Epithelial cell of esophagus (primary cell): ENCODE measurements around the gene CENPP.

Experiments
- DNase-seq: peaks from one replicate; pipeline ENCODE4 v3.0.0; 2010; ENCODE audit warnings: low read depth
- H3K4me3 ChIP-seq: 2 replicates; pipeline ENCODE4 v1.5.1; 2011; ENCODE audit warnings: mild to moderate bottlenecking, low read length, control low read depth
- TF ChIP-seq, protein P1 (sequence below): IDR thresholded peaks from 2 replicates; pipeline ENCODE4 v1.5.1; 2011; ENCODE audit warnings: low read depth, mild to moderate bottlenecking, low read length, control low read depth, inconsistent platforms; ENCODE audit not compliant: insufficient read depth; ENCODE audit errors: missing control alignments

CENPP gene

DNA sequence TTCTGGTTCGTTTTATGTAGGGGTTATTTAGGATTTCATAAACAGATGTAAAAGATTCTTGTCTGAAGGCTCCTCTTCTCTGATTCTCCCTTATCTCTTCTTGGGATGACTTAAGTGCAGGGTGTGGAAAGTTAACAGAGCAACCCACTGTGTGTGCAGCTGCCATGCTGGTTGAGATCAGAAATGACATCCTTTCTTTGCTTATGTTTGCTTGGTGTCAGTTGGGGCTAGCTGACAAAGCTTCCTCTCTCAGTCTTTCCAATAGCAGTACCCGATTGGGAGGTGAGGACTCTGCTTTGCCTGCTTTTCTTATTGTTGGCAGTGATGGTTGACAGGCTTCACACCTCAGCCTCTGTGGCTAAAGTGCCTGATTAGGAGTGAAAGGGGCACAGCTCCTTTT lies 52.1 kb downstream of the CENPP start:
- TF ChIP-seq, protein P1, sequence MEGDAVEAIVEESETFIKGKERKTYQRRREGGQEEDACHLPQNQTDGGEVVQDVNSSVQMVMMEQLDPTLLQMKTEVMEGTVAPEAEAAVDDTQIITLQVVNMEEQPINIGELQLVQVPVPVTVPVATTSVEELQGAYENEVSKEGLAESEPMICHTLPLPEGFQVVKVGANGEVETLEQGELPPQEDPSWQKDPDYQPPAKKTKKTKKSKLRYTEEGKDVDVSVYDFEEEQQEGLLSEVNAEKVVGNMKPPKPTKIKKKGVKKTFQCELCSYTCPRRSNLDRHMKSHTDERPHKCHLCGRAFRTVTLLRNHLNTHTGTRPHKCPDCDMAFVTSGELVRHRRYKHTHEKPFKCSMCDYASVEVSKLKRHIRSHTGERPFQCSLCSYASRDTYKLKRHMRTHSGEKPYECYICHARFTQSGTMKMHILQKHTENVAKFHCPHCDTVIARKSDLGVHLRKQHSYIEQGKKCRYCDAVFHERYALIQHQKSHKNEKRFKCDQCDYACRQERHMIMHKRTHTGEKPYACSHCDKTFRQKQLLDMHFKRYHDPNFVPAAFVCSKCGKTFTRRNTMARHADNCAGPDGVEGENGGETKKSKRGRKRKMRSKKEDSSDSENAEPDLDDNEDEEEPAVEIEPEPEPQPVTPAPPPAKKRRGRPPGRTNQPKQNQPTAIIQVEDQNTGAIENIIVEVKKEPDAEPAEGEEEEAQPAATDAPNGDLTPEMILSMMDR: no peak
- no peak overlapping the region for H3K4me3 ChIP-seq
- DNase-seq: no peak

DNA sequence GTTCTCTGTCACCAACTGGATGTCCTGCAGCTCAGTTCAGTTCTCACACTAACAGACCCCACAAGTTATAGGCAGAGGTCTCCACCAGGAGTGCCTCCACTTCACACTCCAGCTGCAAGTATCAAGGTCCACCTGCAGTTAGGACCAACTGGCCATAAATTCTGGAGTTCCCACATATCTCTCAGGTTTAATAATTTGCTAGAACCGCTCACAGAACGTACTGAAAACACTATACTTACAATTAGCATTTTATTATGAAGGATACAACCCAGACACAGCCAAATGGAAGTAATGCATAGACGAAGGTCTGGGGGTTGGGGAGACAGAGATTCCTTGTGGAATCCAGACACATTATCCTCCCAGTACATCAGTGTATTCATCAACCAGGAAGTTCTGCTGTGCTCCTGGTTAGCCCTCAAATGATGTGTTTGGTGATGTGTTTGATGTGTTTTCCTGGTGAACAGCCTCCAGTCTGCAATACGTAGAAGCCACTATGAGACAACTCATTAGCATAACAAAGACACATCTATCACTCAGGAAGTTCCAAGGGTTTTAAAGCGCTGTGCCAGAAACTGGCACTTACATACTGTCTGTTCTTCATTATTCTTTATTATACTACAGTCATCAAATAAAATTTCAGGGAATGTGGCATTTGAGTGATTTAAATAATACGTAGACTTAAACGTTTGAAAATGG lies 53.3 kb downstream of the CENPP start:
- DNase-seq: peak; percentile 54
- no peak overlapping the region for H3K4me3 ChIP-seq
- TF ChIP-seq, protein P1: no peak

DNA sequence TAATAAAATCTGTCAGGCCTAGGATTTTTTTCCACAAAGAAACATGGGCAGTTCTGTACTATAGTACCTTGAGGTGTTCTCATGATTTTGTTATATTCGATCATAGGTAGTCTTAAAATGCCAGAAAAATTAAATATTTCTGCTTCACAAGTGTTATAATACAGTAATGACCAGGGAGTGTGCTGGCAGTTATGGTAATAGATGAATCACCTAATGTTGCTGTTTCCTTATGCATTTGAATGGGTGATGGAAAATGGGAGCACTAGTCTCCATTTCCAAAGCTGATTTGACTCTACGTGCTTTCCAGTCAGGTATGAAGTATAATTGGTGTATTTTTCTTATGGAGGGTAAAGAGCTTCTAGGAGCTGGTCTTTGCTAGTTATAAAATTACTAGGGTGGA lies 54.9 kb downstream of the CENPP start:
- no peak overlapping the region for H3K4me3 ChIP-seq
- TF ChIP-seq, protein P1: no peak
- DNase-seq: peak; percentile 16

DNA sequence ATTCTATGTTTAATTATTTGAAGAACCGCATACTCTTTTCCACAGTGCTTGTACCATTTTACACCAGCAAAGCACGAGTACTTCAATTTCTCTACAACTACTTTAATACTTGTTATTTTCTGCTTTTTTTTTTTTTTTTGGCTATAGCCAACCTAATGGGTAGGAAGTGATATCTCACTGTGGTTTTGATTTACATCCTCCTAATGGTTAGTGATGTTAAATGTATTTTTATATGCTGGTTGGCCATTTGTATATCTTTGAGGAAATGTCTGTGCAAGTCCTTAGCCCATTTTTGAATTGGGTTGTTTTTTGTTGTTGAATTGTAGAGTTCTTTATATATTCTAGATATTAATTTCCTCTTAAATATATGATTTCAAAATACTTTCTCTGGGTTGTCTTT lies 56.0 kb downstream of the CENPP start:
- DNase-seq: no peak
- H3K4me3 ChIP-seq: no peak overlapping the region
- TF ChIP-seq, protein P1: no peak

DNA sequence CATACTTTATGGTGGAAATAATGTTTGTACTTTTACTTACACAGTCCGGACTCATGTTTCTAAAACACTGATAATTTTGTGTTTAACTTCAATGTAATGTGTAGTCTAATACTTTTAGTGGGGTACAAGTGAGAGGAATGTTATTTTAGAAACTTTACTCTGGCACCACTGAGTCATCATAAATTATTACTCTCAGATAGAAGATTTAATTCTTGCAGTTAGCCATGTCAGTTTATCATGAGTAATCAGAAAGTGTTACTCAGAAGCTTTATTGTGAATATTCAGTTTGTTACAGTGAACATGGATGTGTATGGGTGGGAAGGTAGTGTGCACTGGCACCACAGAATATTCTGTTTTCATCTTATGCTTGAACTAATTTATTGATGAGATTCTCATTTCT lies 58.6 kb downstream of the CENPP start:
- TF ChIP-seq, protein P1: no peak
- H3K4me3 ChIP-seq: no peak overlapping the region
- DNase-seq: peak; percentile 50

DNA sequence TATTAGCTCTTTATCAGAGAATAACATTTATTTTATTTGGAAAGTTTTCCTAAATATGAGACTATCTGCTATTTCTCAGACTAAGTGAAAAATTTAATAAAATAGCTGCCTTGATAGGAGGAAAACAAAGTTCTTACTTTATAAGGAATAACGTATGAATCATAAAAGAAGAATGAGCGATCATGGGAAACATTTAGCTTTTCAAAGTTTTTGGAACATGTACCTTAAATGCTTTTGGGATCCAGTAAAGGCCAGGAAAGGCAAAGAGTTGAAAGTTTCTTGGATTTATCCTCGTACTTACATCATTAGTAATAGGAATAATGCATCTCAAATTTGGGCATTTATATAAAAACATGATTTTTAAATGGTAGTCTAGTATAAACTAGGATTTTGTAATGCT lies 59.2 kb downstream of the CENPP start:
- no peak overlapping the region for H3K4me3 ChIP-seq
- DNase-seq: no peak

More for the DNA sequence above, 59.2 kb downstream of the CENPP start:
- TF ChIP-seq, protein P1: no peak
